Kidney glomerular epithelial cell (primary cell): ENCODE data around the gene FRMD8.

Experiments
- DNase-seq: peaks from one replicate; lab custom pipeline; 2025; lab: John Stamatoyannopoulos, UW

The FRMD8 gene

GRCh38 chr11:65376138-65376713, 10.2 kb upstream of the FRMD8 start:
- DNase-seq = no peak

GRCh38 chr11:65377036-65377435, 9.4 kb upstream of the FRMD8 start:
- no peak for DNase-seq

DNA sequence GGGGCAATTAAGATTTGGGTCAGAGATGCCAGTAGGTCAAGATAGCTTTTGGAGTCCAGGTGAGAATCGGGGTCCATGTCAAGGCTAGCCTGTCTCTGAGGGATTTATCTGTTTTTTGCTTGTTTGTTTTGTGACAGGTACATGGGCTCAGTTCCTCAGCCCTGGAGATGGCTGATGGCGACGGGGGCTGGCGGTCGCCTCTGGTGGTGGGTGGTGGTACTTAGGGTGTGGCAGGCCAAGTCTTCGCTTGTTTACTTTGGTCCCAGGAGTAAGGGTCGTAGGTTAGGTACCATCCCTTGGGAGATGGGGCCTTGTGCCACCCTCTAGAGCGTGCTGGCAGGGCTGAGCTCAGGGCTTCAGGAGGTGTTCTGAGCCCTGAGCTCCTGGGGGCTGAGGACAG, 8.7 kb upstream of the FRMD8 start:
- DNase-seq = no peak

GRCh38 chr11:65378208-65378927, 8.1 kb upstream of the FRMD8 start:
- DNase-seq = no peak

GRCh38 chr11:65378928-65379638, 7.4 kb upstream of the FRMD8 start:
- DNase-seq = no peak

- DNase-seq = no peak
These were observed 6.6 kb upstream of the FRMD8 start for GRCh38 chr11:65379698-65380459.

GRCh38 chr11:65380460-65381119, 5.8 kb upstream of the FRMD8 start:
- DNase-seq = no peak

GRCh38 chr11:65381716-65382032, 4.8 kb upstream of the FRMD8 start:
- DNase-seq = no peak

GRCh38 chr11:65382033-65382803, 4.2 kb upstream of the FRMD8 start, which contains the start of gene SLC25A45:
TSS of gene SLC25A45 (minus strand) at chr11:65382646. CDS start at chr11:65381951, 695 bp downstream.
- DNase-seq = peak; percentile 96

- DNase-seq = no peak
These were observed 3.6 kb upstream of the FRMD8 start for GRCh38 chr11:65382804-65383368.

DNA sequence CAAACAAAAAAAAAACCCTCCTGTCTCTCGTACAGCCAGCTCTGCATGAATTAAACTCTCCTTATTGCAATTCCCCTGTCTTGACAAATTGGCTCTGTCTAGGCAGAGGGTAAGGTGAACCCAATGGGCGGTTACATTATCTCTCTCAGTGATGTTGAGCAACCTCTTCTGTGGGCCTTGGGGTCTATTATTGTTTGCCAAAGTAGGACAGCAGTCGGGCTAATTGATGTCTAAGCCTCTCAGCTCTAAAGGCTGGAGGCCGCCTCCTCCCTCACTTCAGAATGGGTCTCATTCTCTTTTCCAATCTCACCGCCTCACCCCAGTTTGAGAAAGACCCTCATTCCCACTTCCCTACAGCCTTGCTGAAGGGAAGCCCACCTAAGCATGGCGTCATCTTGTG, 2.7 kb upstream of the FRMD8 start:
- no peak for DNase-seq

DNA sequence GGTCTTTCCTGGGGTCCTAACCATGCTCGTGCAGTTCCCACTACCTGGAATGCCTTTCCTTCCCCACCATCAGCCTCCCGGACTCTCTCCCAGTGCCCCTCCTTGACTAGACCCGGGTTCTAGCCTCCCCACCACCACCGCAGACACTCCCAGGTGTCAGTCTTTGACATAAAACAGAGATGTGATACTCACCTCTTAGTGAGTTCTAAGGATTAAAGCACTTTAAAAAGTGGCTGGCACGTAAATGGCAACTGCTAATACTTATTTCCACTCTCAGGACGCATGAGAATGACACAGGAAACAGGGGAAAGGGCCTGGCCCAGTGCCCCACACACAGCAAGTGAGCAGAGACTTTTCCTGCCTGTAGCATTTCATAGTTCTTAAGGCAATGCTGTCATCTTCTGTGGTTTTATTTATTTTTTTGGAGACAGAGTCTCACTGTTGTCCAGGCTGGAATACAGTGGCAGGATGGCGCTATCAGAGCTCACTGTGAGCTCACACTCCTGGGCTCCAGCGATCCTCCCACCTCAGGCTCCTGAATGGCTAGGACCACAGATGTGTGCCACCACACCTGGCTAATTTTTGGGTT, 2.0 kb upstream of the FRMD8 start:
- no peak for DNase-seq

- DNase-seq = no peak
These were observed 2.3 kb downstream of the FRMD8 start for GRCh38 chr11:65388731-65389130.

DNA sequence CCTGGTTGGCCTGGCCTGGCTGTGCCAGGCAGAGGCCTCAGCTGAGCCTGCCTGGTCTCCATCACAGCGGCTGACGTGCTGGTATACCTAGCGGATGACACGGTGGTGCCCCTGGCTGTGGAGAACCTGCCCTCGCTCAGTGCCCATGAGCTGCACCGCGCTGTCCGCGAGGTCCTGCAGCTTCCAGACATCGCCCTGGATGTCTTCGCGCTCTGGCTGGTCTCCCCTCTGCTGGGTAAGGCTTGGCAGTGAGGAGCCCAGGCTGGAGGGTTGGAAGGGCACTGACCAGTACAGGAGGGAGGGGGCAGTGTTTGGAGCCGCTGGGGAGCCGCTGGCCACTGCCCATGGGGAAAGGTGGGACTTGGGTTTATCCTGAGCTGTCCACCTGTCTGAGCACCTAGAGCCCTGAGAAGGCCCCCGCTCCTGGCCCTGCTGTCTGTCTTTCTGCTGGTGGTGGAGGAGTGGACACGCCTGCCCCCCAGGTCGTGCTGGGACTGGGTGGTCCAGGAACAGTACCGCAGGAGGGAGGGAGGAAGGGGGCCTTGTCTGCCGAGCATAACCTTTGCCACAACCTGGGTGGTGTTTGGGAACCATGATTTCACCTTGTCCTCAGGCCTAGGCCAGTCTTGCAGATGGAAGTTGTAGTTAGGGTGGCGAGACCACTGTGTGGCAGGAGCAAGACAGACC, 3.0 kb downstream of the FRMD8 start:
- DNase-seq = no peak

- no peak for DNase-seq
These were observed 3.9 kb downstream of the FRMD8 start for GRCh38 chr11:65390099-65390941.

- DNase-seq = no peak
These were observed 4.6 kb downstream of the FRMD8 start for GRCh38 chr11:65390996-65391395.

DNA sequence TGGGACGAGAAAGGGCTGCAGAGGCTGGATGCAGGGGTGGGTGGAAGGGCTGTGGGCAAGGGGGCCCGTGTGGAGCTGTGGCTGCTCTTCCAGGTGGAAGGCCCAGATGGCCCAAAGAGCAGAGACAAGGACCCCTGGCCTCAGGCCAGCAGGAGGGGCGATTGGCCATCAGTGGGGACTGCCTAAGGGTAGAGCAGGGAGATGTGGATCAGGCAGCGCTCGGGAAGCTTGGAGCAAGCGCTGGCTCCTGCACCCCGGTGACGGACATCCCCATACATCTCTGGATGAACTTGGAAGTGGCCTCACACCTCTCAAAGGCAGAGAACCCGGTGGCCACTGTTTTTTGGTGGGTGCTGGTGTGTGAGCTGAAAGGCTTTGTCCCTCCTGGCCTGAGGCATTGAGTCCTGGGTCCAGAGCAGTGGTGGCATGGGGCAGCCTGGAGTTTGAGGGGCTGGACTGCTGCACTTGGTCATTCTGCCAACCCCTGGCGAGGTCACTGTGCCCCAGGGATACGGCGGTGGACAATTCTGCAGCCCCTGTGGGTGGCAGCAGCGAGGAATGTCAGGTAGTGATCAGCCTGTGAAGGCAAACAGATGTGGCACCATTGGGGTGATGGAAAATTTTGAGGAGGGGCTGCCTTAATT, 5.9 kb downstream of the FRMD8 start:
- DNase-seq = no peak

GRCh38 chr11:65392899-65393298, 6.5 kb downstream of the FRMD8 start:
- DNase-seq = no peak
